GM23248 (cell line): ENCODE results near the gene MEGF11.

ENCODE experiments used
- EZH2 ChIP-seq: fragments of 200-600 bp; sonication (generic); IDR thresholded peaks from 2 replicates; pipeline ENCODE4 v1.6.1; 2018; ENCODE audit warnings: antibody characterized with exemption, mild to moderate bottlenecking; ENCODE audit not compliant: insufficient read depth, poor library complexity, severe bottlenecking
- EZH2phosphoT487 ChIP-seq: fragments of 200-600 bp; sonication (generic); IDR thresholded peaks from 2 replicates; pipeline ENCODE4 v1.6.1; 2018; ENCODE audit warnings: antibody characterized with exemption, moderate library complexity, mild to moderate bottlenecking, low read depth; ENCODE audit not compliant: insufficient read depth

DNA sequence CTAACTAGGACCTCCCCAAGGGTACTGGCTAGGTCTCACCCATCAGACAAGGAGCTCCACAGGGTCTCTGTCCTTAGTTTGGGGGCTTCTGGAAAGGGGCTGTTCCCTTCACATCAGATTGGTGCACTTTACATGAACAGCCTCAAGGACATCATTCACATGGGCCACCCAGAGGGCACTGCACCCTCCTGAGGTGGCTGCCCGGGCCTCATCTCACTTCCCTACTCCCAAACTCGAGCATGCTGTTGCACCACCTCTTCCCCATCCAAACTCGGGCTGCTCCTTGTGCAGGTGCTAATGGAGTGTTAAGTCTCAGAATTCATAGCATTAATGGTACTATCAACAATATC, 336.2 kb downstream of the MEGF11 start:
- TF ChIP-seq EZH2phosphoT487 (no peak), EZH2 (no peak)
